HEK293 (cell line): ENCODE results near the gene EIF3M.

ENCODE experiments used
- ZNF2 ChIP-seq: fragments of 450-650 bp; formaldehyde crosslinking; IDR thresholded peaks from 2 replicates; pipeline ENCODE4 v1.5.1; 2016; ENCODE audit warnings: missing biosample characterization, missing genetic modification characterization
- ZNF768 ChIP-seq: fragments of 450-650 bp; formaldehyde crosslinking; IDR thresholded peaks from 2 replicates; pipeline ENCODE4 v1.5.1; 2018; ENCODE audit warnings: missing biosample characterization, mild to moderate bottlenecking, missing genetic modification characterization

GRCh38 chr11:32574421-32574820 lies 9.2 kb upstream of the EIF3M start:
- TF ChIP-seq ZNF768 (tag by site-specific recombination) (no peak), ZNF2 (tag by site-specific recombination) (no peak)
